ENCODE results near the gene LRRC4C.

- TF ChIP-seq PRRX2 (CRISPR knock-in tag; IDR thresholded peaks at IDR 0.05) = no peak
- TF ChIP-seq CTCF (IDR thresholded peaks at IDR 0.05) = no peak
- no peak for TF ChIP-seq RORB (CRISPR knock-in tag; IDR thresholded peaks at IDR 0.05)
- TF ChIP-seq MYBL2 (CRISPR knock-in tag; IDR thresholded peaks at IDR 0.05) = no peak
- TF ChIP-seq ZBTB43 (CRISPR knock-in tag; IDR thresholded peaks at IDR 0.05) = no peak
- TF ChIP-seq ZNF512 (CRISPR knock-in tag; IDR thresholded peaks at IDR 0.05; ENCODE audit: borderline replicate concordance) = no peak
- no peak for TF ChIP-seq ZNF138 (CRISPR knock-in tag; conservative IDR thresholded peaks at IDR 0.05)
- TF ChIP-seq ZNF281 (CRISPR knock-in tag; IDR thresholded peaks at IDR 0.05) = no peak
- no peak for TF ChIP-seq CBFB (CRISPR knock-in tag; IDR thresholded peaks at IDR 0.05; ENCODE audit: low read depth)
- TF ChIP-seq, protein P1, sequence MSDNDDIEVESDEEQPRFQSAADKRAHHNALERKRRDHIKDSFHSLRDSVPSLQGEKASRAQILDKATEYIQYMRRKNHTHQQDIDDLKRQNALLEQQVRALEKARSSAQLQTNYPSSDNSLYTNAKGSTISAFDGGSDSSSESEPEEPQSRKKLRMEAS (CRISPR knock-in tag; IDR thresholded peaks at IDR 0.05) = no peak
- no peak for TF ChIP-seq JUN (CRISPR knock-in tag; IDR thresholded peaks at IDR 0.05)
These were observed 9.9 kb downstream of the LRRC4C start for GRCh38 chr11:41449483-41450050.
